ENCODE measurements around the gene STAG2.

- no peak for TF ChIP-seq CTCF (IDR thresholded peaks at IDR 0.05; ENCODE audit: low read depth, low read length)
- no peak for TF ChIP-seq EZH2phosphoT487 (IDR thresholded peaks at IDR 0.05; ENCODE audit: low read depth)
Observed at GRCh38 chrX:124042042-124042441, 80.5 kb downstream of the STAG2 start.
